ENCODE data around the gene PTPRJ. TPM values are rescaled to one million over a fixed set of nuclear protein-coding genes. Genes with fewer than 3 reads are reported as not detected.
"Not testable (repeated sequence)": the region's sequence is repeated elsewhere in the genome, so short reads cannot be mapped to it uniquely, and the experiment has no call there.

Gene PTPRJ
- total RNA-seq, 1 donor from 2014 or later, result 6.3 TPM

DNA sequence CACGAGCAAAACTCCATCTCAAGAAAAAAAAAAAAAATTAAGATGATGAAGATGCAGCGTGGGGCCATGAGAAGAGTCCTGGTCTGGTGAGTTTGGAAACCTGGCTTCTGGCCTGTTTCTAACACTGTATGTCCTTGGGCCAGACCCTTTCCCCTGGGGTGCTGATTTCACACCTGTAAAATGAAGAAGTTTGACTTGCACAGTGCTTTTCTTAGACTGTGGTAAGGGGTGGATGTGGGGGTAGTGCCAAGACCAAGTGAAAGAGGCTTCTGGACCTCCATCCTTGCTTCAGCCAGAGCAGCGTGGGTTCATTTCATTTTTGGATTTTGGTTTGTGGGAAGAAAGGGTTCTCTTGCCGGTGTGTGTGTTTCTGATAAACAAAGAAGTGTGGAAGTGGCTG, 42.1 kb downstream of the PTPRJ start:
- Histone ChIP-seq H3K9ac (ENCODE audit: low read depth in 1 of 3, low read length in 3 of 3) (no peak overlapping the region), H3K4me3 (ENCODE audit: low read length in 3 of 3) (no peak overlapping the region), H3K36me3 (ENCODE audit: control insufficient read depth in 3 of 3, insufficient read depth in 3 of 3, low read length in 3 of 3) (no peaks in the 10 kb centered on the region), H3K4me1 (ENCODE audit: control insufficient read depth in 3 of 3, insufficient read depth in 3 of 3, low read length in 3 of 3) (peaks cover 11 to 20% (median 18%) of the 10 kb centered on the region in 3 donors), H3K27ac (ENCODE audit: low read depth, low read length) (no peak overlapping the region), H3K9me3 (ENCODE audit: control insufficient read depth in 3 of 3, low read length in 3 of 3) (no peaks in the 10 kb centered on the region), H3K27me3 (ENCODE audit: control insufficient read depth in 3 of 3, insufficient read depth in 3 of 3, low read length in 3 of 3) (no peaks in the 10 kb centered on the region)

DNA sequence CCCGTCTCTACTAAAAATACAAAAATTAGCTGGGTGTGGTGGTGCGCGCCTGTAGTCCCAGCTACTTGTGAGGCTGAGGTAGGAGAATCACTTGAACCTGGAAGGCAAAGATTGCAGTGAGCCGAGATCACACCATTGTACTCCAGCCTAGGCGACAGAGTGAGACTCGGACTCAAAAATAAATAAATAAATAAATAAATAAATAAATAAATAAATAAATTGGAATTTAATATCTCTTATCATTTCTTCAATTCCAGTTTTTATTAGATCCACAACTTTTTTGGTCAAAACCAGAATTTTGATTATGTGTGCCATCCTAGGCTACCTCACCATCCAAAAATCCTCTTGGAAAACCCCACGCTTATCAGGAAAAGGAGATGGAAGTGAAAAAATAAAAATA, 43.2 kb downstream of the PTPRJ start:
- not testable (repeated sequence) for H3K4me3 ChIP-seq (ENCODE audit: low read length in 3 of 3); H3K27ac ChIP-seq (ENCODE audit: low read depth, low read length); H3K9me3 ChIP-seq (ENCODE audit: control insufficient read depth in 3 of 3, low read length in 3 of 3); H3K9ac ChIP-seq (ENCODE audit: low read depth in 1 of 3, low read length in 3 of 3); H3K36me3 ChIP-seq (ENCODE audit: control insufficient read depth in 3 of 3, insufficient read depth in 3 of 3, low read length in 3 of 3); H3K27me3 ChIP-seq (ENCODE audit: control insufficient read depth in 3 of 3, insufficient read depth in 3 of 3, low read length in 3 of 3)
- H3K4me1 ChIP-seq (ENCODE audit: control insufficient read depth in 3 of 3, insufficient read depth in 3 of 3, low read length in 3 of 3), result peaks cover 11 to 18% (median 16%) of the 10 kb centered on the region in 3 donors

DNA sequence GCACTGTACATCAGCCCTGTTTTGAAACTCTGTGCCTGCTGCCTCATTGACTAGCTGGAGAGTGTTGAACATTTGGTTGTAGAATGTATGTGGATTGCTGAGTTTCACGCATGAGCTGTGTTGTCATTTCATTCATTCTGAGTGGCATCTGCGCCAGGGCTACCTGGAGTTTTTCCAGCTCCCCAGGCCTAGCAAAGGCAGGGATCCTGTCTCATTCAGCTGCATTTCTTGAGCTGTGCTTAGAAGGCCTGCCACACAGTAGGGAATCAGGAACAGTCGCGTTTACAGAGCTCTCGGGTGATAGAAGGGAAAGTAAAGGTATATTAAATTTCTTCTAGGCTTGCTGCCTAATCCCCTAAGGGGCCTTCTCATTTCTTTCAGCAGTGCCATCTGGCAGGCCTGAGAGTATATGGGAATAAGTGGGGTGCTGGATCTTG, 44.3 kb downstream of the PTPRJ start:
- no peak overlapping the region for H3K27ac ChIP-seq (ENCODE audit: low read depth, low read length)
- H3K4me1 ChIP-seq (ENCODE audit: control insufficient read depth in 3 of 3, insufficient read depth in 3 of 3, low read length in 3 of 3), result peaks cover 13 to 22% (median 14%) of the 10 kb centered on the region in 3 donors
- no peaks in the 10 kb centered on the region for H3K27me3 ChIP-seq (ENCODE audit: control insufficient read depth in 3 of 3, insufficient read depth in 3 of 3, low read length in 3 of 3)
- no peak overlapping the region for H3K4me3 ChIP-seq (ENCODE audit: low read length in 3 of 3)
- no peaks in the 10 kb centered on the region for H3K9me3 ChIP-seq (ENCODE audit: control insufficient read depth in 3 of 3, low read length in 3 of 3)
- H3K36me3 ChIP-seq (ENCODE audit: control insufficient read depth in 3 of 3, insufficient read depth in 3 of 3, low read length in 3 of 3), result no peaks in the 10 kb centered on the region
- H3K9ac ChIP-seq (ENCODE audit: low read depth in 1 of 3, low read length in 3 of 3), result peak overlapping the region in 2 of 3 donors; percentile 13 to 45

DNA sequence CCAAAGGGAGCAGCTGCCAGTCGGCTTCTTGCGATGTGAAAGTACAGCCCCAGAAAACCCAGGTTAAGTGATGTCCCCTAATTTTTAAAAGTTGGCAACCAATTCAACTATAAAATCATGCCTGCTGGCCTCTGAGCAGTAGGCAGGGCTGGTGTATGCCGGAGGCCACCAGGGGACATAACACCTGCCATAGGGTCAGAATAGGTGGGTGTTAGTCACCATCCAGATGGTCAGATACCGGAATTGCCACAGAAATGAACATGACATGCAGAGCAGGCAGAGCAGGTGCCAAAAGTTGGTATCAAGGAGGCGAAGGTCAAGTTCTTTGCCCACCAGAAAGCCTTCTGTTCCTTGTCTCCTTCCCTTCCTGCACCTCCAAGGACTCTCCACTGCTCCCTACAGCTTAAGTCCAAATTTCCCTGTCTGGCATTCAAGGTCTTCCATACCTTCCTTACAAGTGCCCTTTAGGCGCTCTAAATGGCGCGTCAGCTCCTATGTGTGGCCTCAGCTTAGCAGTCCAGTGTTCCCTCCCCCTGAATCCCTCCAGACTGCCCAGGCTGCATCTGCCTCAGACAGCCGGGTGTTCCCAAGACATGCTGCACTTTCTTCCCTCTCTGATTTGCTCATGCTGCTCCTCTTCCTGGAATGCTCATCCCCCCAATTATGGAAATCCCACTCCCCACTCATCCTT, 45.1 kb downstream of the PTPRJ start:
- Histone ChIP-seq H3K36me3 (ENCODE audit: control insufficient read depth in 3 of 3, insufficient read depth in 3 of 3, low read length in 3 of 3) (no peaks in the 10 kb centered on the region), H3K4me1 (ENCODE audit: control insufficient read depth in 3 of 3, insufficient read depth in 3 of 3, low read length in 3 of 3) (peaks cover 13 to 26% (median 19%) of the 10 kb centered on the region in 3 donors), H3K9me3 (ENCODE audit: control insufficient read depth in 3 of 3, low read length in 3 of 3) (no peaks in the 10 kb centered on the region), H3K9ac (ENCODE audit: low read depth in 1 of 3, low read length in 3 of 3) (peak overlapping the region in 2 of 3 donors; percentile 14 to 50), H3K27ac (ENCODE audit: low read depth, low read length) (peak overlapping the region; percentile 1), H3K27me3 (ENCODE audit: control insufficient read depth in 3 of 3, insufficient read depth in 3 of 3, low read length in 3 of 3) (no peaks in the 10 kb centered on the region), H3K4me3 (ENCODE audit: low read length in 3 of 3) (no peak overlapping the region)

DNA sequence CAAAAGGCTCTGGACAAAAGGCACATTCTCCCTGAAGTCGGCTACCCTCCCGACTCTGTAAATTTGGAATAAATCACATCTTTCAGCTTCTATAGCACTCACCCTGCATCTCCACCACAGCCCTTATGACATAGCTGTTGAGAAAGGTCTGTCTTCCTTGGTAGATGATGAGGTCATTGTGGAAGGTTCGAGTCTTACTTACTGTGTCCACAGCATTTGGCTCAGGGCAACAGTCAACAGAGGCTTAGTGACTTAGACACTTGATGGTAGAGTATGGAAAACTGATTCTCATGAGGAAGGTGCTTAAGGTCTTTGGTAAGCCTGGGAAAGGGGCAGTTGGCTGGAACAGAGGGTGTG, 45.6 kb downstream of the PTPRJ start:
- Histone ChIP-seq H3K27ac (ENCODE audit: low read depth, low read length) (no peak overlapping the region), H3K4me3 (ENCODE audit: low read length in 3 of 3) (no peak overlapping the region), H3K9me3 (ENCODE audit: control insufficient read depth in 3 of 3, low read length in 3 of 3) (no peaks in the 10 kb centered on the region), H3K9ac (ENCODE audit: low read depth in 1 of 3, low read length in 3 of 3) (no peak overlapping the region), H3K4me1 (ENCODE audit: control insufficient read depth in 3 of 3, insufficient read depth in 3 of 3, low read length in 3 of 3) (peaks cover 13 to 26% (median 19%) of the 10 kb centered on the region in 3 donors), H3K36me3 (ENCODE audit: control insufficient read depth in 3 of 3, insufficient read depth in 3 of 3, low read length in 3 of 3) (no peaks in the 10 kb centered on the region), H3K27me3 (ENCODE audit: control insufficient read depth in 3 of 3, insufficient read depth in 3 of 3, low read length in 3 of 3) (no peaks in the 10 kb centered on the region)

DNA sequence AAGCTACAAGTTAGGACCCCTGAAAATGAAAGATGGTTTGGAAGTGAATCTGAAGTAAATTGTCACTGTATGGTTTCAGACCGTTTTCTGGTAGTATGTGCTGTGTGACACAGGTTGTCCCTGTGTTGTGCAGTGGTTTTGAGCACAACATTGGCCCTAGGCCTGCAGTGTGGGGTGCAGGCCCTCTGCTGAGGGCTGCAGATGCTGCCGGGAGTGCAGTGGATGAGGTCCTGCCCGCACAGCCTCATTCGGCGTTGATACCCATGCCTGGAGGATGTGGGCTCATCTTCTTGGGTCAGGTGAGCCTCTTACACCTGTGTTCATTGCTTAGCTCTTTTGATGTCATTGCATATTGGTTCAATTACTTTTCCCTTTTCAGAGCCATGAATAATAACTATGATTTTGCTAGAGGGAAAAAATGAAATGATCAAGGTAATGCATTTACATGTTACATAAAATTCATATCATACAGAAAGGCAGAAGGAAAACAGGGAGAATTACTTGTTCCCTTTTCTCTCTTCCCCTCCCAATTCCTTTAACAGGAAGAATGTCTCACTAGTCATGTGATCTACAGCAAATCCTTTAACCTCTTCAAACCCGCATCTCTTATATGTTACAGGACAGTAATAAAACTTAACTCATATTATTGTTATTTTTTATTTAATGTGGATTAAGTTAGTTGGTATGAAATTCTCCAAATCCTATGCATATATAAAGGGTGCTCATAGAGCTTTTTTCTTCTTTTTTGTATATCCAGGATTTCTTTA, 48.7 kb downstream of the PTPRJ start:
- no peak overlapping the region for H3K4me3 ChIP-seq (ENCODE audit: low read length in 3 of 3)
- no peaks in the 10 kb centered on the region for H3K9me3 ChIP-seq (ENCODE audit: control insufficient read depth in 3 of 3, low read length in 3 of 3)
- no peaks in the 10 kb centered on the region for H3K27me3 ChIP-seq (ENCODE audit: control insufficient read depth in 3 of 3, insufficient read depth in 3 of 3, low read length in 3 of 3)
- H3K4me1 ChIP-seq (ENCODE audit: control insufficient read depth in 3 of 3, insufficient read depth in 3 of 3, low read length in 3 of 3), result peaks cover 17 to 43% (median 30%) of the 10 kb centered on the region in 3 donors
- H3K36me3 ChIP-seq (ENCODE audit: control insufficient read depth in 3 of 3, insufficient read depth in 3 of 3, low read length in 3 of 3), result no peaks in the 10 kb centered on the region
- no peak overlapping the region for H3K27ac ChIP-seq (ENCODE audit: low read depth, low read length)
- no peak overlapping the region for H3K9ac ChIP-seq (ENCODE audit: low read depth in 1 of 3, low read length in 3 of 3)

DNA sequence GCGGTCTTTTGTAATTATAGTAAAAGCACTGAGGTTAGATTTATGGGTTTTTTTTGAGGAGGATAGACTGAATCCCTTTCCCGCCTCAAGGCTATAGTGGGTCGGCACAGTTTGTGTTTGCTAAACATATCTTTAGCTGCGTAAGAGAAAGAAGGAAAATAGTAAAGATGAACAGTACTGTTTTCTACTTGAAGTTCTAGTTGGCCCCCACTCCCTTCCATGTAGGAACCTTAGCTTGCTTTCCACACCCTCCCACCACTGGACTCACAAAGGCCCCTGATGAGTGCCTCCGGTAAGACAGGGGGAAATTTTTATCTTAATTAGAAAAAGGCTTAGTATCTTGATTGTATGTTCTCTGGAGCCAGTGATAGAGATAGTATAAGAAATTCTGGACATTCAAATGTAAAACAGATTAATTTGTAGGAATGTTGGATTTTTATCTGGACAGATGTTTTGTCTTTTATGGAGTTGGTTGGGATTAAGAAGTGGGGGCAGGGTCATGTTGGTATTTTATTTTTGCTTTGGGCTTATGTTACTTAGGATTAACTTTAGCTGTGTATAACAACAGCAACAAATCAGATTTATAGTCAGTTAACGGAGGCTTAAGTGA, 49.4 kb downstream of the PTPRJ start:
- Histone ChIP-seq H3K4me1 (ENCODE audit: control insufficient read depth in 3 of 3, insufficient read depth in 3 of 3, low read length in 3 of 3) (peaks cover 15 to 41% (median 30%) of the 10 kb centered on the region in 3 donors), H3K4me3 (ENCODE audit: low read length in 3 of 3) (no peak overlapping the region), H3K9me3 (ENCODE audit: control insufficient read depth in 3 of 3, low read length in 3 of 3) (no peaks in the 10 kb centered on the region), H3K9ac (ENCODE audit: low read depth in 1 of 3, low read length in 3 of 3) (no peak overlapping the region), H3K27me3 (ENCODE audit: control insufficient read depth in 3 of 3, insufficient read depth in 3 of 3, low read length in 3 of 3) (no peaks in the 10 kb centered on the region), H3K36me3 (ENCODE audit: control insufficient read depth in 3 of 3, insufficient read depth in 3 of 3, low read length in 3 of 3) (no peaks in the 10 kb centered on the region), H3K27ac (ENCODE audit: low read depth, low read length) (no peak overlapping the region)

DNA sequence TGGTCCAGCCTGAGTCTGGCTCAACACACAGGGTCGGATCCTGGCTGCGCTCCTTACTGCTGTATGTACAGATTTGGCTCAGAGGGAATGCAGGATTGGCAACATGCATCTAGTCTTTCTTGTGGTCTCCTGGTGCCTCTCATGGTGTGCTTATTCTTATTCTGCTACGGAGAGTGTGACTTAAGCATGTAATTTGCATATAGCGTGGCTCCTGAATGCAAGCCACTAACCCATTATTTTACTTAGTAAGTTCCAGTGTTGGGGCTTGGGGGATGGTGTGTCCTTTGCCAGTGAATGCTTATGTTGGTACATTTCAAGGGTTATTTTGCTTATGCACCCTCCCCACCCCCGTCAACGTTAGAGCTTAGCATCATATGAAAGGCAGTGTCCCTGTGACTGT, 51.2 kb downstream of the PTPRJ start:
- Histone ChIP-seq H3K9ac (ENCODE audit: low read depth in 1 of 3, low read length in 3 of 3) (no peak overlapping the region), H3K4me3 (ENCODE audit: low read length in 3 of 3) (no peak overlapping the region), H3K27me3 (ENCODE audit: control insufficient read depth in 3 of 3, insufficient read depth in 3 of 3, low read length in 3 of 3) (no peaks in the 10 kb centered on the region), H3K4me1 (ENCODE audit: control insufficient read depth in 3 of 3, insufficient read depth in 3 of 3, low read length in 3 of 3) (peaks cover 27 to 46% (median 35%) of the 10 kb centered on the region in 3 donors), H3K27ac (ENCODE audit: low read depth, low read length) (no peak overlapping the region), H3K36me3 (ENCODE audit: control insufficient read depth in 3 of 3, insufficient read depth in 3 of 3, low read length in 3 of 3) (no peaks in the 10 kb centered on the region), H3K9me3 (ENCODE audit: control insufficient read depth in 3 of 3, low read length in 3 of 3) (no peaks in the 10 kb centered on the region)

DNA sequence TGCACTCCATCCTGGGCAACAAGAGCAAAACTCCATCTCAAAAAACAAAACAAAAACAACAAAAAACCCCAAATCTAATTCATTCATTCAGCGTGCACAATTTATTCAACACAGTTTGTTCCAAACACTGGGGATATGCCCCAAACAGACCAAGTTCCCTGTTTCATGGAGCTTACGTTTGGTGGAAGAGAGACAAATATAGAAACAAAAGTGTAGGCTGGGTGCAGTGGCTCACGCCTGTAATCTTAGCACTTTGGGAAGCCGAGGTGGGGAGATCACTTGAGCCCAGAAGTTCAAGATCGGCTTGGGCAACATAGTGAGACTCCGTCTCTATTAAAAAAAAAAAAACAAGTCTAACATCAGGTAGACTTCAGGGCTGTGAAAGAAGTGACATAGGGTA, 52.4 kb downstream of the PTPRJ start:
- Histone ChIP-seq H3K4me1 (ENCODE audit: control insufficient read depth in 3 of 3, insufficient read depth in 3 of 3, low read length in 3 of 3) (peaks cover 29 to 51% (median 35%) of the 10 kb centered on the region in 3 donors), H3K27me3 (ENCODE audit: control insufficient read depth in 3 of 3, insufficient read depth in 3 of 3, low read length in 3 of 3) (no peaks in the 10 kb centered on the region), H3K36me3 (ENCODE audit: control insufficient read depth in 3 of 3, insufficient read depth in 3 of 3, low read length in 3 of 3) (no peaks in the 10 kb centered on the region), H3K9me3 (ENCODE audit: control insufficient read depth in 3 of 3, low read length in 3 of 3) (no peaks in the 10 kb centered on the region), H3K27ac (ENCODE audit: low read depth, low read length) (no peak overlapping the region), H3K4me3 (ENCODE audit: low read length in 3 of 3) (no peak overlapping the region), H3K9ac (ENCODE audit: low read depth in 1 of 3, low read length in 3 of 3) (no peak overlapping the region)

DNA sequence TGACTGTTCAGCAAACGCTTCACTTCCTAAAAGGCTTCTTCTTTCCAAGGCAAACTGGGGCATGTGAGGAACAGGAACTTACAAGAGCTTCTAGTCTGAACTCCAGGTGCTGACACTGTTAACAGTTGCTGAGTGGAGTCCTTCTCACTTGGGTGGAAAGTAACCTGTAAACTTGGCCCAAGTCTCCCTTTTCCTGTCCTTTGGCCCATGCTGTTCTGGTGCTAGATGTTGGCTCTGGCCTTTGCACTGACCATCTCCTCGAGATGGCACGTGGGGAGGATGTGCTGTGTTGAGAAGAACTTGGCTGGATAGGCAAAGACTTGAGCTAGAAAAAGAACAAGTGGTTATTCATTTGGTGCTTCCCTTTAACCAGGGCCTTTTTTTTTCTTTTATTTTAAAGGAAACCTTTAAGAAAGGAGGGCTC, 53.6 kb downstream of the PTPRJ start:
- Histone ChIP-seq H3K9me3 (ENCODE audit: control insufficient read depth in 3 of 3, low read length in 3 of 3) (no peaks in the 10 kb centered on the region), H3K36me3 (ENCODE audit: control insufficient read depth in 3 of 3, insufficient read depth in 3 of 3, low read length in 3 of 3) (no peaks in the 10 kb centered on the region), H3K4me1 (ENCODE audit: control insufficient read depth in 3 of 3, insufficient read depth in 3 of 3, low read length in 3 of 3) (peaks cover 29 to 54% (median 35%) of the 10 kb centered on the region in 3 donors), H3K4me3 (ENCODE audit: low read length in 3 of 3) (no peak overlapping the region), H3K9ac (ENCODE audit: low read depth in 1 of 3, low read length in 3 of 3) (no peak overlapping the region), H3K27me3 (ENCODE audit: control insufficient read depth in 3 of 3, insufficient read depth in 3 of 3, low read length in 3 of 3) (no peaks in the 10 kb centered on the region), H3K27ac (ENCODE audit: low read depth, low read length) (no peak overlapping the region)
